ENCODE data around the gene KIF6. TPM values are rescaled to one million over a fixed set of nuclear protein-coding genes. Genes with fewer than 3 reads are reported as not detected.
A peak's percentile ranks its signal among the peaks of the same experiment; 100 is the strongest.

KIF6 gene
- total RNA-seq, 1 donor from 2014 or later, result 0.13 TPM

- DNase-seq (ENCODE audit: low read depth in 2 of 2), result peak; percentile 53 to 64
These were observed 303.6 kb downstream of the KIF6 start for GRCh38 chr6:39421383-39422225.

- DNase-seq (ENCODE audit: low read depth in 2 of 2), result peak in 1 of 2 donors; percentile 35
These were observed 304.6 kb downstream of the KIF6 start for GRCh38 chr6:39420300-39421265.

- DNase-seq (ENCODE audit: low read depth in 2 of 2), result no peak
These were observed 305.6 kb downstream of the KIF6 start for GRCh38 chr6:39419607-39420006.

- DNase-seq (ENCODE audit: low read depth in 2 of 2), result no peak
These were observed 307.8 kb downstream of the KIF6 start for GRCh38 chr6:39417440-39417839.

- no peak for DNase-seq (ENCODE audit: low read depth in 2 of 2)
These were observed 308.5 kb downstream of the KIF6 start for GRCh38 chr6:39416728-39417127.

GRCh38 chr6:39416026-39416425 lies 309.2 kb downstream of the KIF6 start:
- peak; percentile 45 to 55 for DNase-seq (ENCODE audit: low read depth in 2 of 2)

- no peak for DNase-seq (ENCODE audit: low read depth in 2 of 2)
These were observed 309.7 kb downstream of the KIF6 start for GRCh38 chr6:39415482-39415881.

GRCh38 chr6:39411465-39411864 lies 313.7 kb downstream of the KIF6 start:
- DNase-seq (ENCODE audit: low read depth in 2 of 2), result no peak

- DNase-seq (ENCODE audit: low read depth in 2 of 2), result no peak
These were observed 314.2 kb downstream of the KIF6 start for GRCh38 chr6:39411001-39411400.

GRCh38 chr6:39409889-39410288 lies 315.3 kb downstream of the KIF6 start:
- no peak for DNase-seq (ENCODE audit: low read depth in 2 of 2)

GRCh38 chr6:39407446-39407993 lies 317.7 kb downstream of the KIF6 start:
- no peak for DNase-seq (ENCODE audit: low read depth in 2 of 2)

- no peak for DNase-seq (ENCODE audit: low read depth in 2 of 2)
These were observed 320.9 kb downstream of the KIF6 start for GRCh38 chr6:39404312-39404711.

GRCh38 chr6:39403304-39403703 lies 321.9 kb downstream of the KIF6 start:
- DNase-seq (ENCODE audit: low read depth in 2 of 2), result no peak

- no peak for DNase-seq (ENCODE audit: low read depth in 2 of 2)
These were observed 322.9 kb downstream of the KIF6 start for GRCh38 chr6:39402239-39402751.

- DNase-seq (ENCODE audit: low read depth in 2 of 2), result no peak
These were observed 323.8 kb downstream of the KIF6 start for GRCh38 chr6:39401376-39401775.

GRCh38 chr6:39400026-39400425 lies 325.2 kb downstream of the KIF6 start:
- DNase-seq (ENCODE audit: low read depth in 2 of 2), result no peak

GRCh38 chr6:39396854-39397253 lies 328.4 kb downstream of the KIF6 start:
- DNase-seq (ENCODE audit: low read depth in 2 of 2), result no peak

- no peak for DNase-seq (ENCODE audit: low read depth in 2 of 2)
These were observed 332.1 kb downstream of the KIF6 start for GRCh38 chr6:39393075-39393474.

- DNase-seq (ENCODE audit: low read depth in 2 of 2), result no peak
These were observed 334.0 kb downstream of the KIF6 start for GRCh38 chr6:39391182-39391581.

- DNase-seq (ENCODE audit: low read depth in 2 of 2), result peak in 1 of 2 donors; percentile 20
These were observed 335.8 kb downstream of the KIF6 start for GRCh38 chr6:39389484-39389767.

GRCh38 chr6:39388606-39389483 lies 336.4 kb downstream of the KIF6 start:
- no peak for DNase-seq (ENCODE audit: low read depth in 2 of 2)
